H9 (cell line): ENCODE data around the gene ABHD14A. TPM values are rescaled to one million over a fixed set of nuclear protein-coding genes. Genes with fewer than 3 reads are reported as not detected.

ENCODE experiments used
- DNase-seq: peaks from one replicate; pipeline ENCODE4 v3.0.0-alpha.2; 2017
- H2AFZ ChIP-seq: one replicate; pipeline ENCODE4 v1.6.1; 2013; ENCODE audit warnings: mild to moderate bottlenecking, low read length, control low read depth, moderate library complexity
- H2AK5ac ChIP-seq: 2 replicates; pipeline ENCODE4 v1.6.1; 2013; ENCODE audit warnings: low read length, control low read depth, mixed read lengths; ENCODE audit not compliant: insufficient read length
- H2BK120ac ChIP-seq: one replicate; pipeline ENCODE4 v1.6.1; 2013; ENCODE audit warnings: low read depth, mild to moderate bottlenecking, low read length, control low read depth, inconsistent platforms; ENCODE audit not compliant: poor library complexity, severe bottlenecking
- H2BK12ac ChIP-seq: 2 replicates; pipeline ENCODE4 v1.6.1; 2013; ENCODE audit warnings: low read length, control low read depth, mixed read lengths, low read depth; ENCODE audit not compliant: insufficient read length
- H2BK15ac ChIP-seq: 2 replicates; pipeline ENCODE4 v1.6.1; 2013; ENCODE audit warnings: low read depth, low read length, control low read depth
- H2BK20ac ChIP-seq: one replicate; pipeline ENCODE4 v1.6.1; 2013; ENCODE audit warnings: low read depth, mild to moderate bottlenecking, low read length, control low read depth, inconsistent platforms; ENCODE audit not compliant: poor library complexity, severe bottlenecking
- H2BK5ac ChIP-seq: 2 replicates; pipeline ENCODE4 v1.6.1; 2013; ENCODE audit warnings: low read length, control low read depth, mixed read lengths; ENCODE audit not compliant: insufficient read length
- H3K14ac ChIP-seq: 2 replicates; pipeline ENCODE4 v1.6.1; 2013; ENCODE audit warnings: low read length, control low read depth; ENCODE audit not compliant: insufficient read depth
- H3K18ac ChIP-seq: 2 replicates; pipeline ENCODE4 v1.6.1; 2013; ENCODE audit warnings: low read depth, mild to moderate bottlenecking, mixed read lengths, low read length, control low read depth; ENCODE audit not compliant: insufficient read length
- H3K23ac ChIP-seq: 2 replicates; pipeline ENCODE4 v1.6.1; 2013; ENCODE audit warnings: low read length, control low read depth, mixed read lengths, low read depth; ENCODE audit not compliant: insufficient read length
- H3K23me2 ChIP-seq: 2 replicates; pipeline ENCODE4 v1.6.1; 2013; ENCODE audit warnings: low read depth, mild to moderate bottlenecking, mixed read lengths, low read length, control low read depth; ENCODE audit not compliant: insufficient read length, poor library complexity, severe bottlenecking
- H3K27ac ChIP-seq: 2 replicates; pipeline ENCODE4 v1.5.1; 2013; ENCODE audit warnings: low read length, control low read depth, mixed read lengths, low read depth; ENCODE audit not compliant: insufficient read length
- H3K27me3 ChIP-seq: 2 replicates; pipeline ENCODE4 v1.6.1; 2013; ENCODE audit warnings: low read length, control low read depth, inconsistent platforms; ENCODE audit not compliant: insufficient read depth
- H3K4ac ChIP-seq: 2 replicates; pipeline ENCODE4 v1.6.1; 2013; ENCODE audit warnings: low read depth, mild to moderate bottlenecking, control low read depth, inconsistent platforms, low read length, moderate library complexity
- H3K4me1 ChIP-seq: 2 replicates; pipeline ENCODE4 v1.6.1; 2013; ENCODE audit warnings: low read length, control low read depth, inconsistent platforms; ENCODE audit not compliant: insufficient read depth
- H3K4me2 ChIP-seq: 2 replicates; pipeline ENCODE4 v1.6.1; 2013; ENCODE audit warnings: low read length, control low read depth, mixed read lengths; ENCODE audit not compliant: insufficient read length, insufficient read depth
- H3K56ac ChIP-seq: 2 replicates; pipeline ENCODE4 v1.6.1; 2013; ENCODE audit warnings: low read depth, mild to moderate bottlenecking, mixed read lengths, low read length, control low read depth; ENCODE audit not compliant: insufficient read length
- H3K79me1 ChIP-seq: 2 replicates; pipeline ENCODE4 v1.6.1; 2013; ENCODE audit warnings: low read depth, mild to moderate bottlenecking, moderate library complexity, low read length, control low read depth, inconsistent platforms; ENCODE audit not compliant: insufficient read depth, poor library complexity, severe bottlenecking
- H3K79me2 ChIP-seq: 2 replicates; pipeline ENCODE4 v1.6.1; 2013; ENCODE audit warnings: low read length, control low read depth, inconsistent platforms; ENCODE audit not compliant: insufficient read depth
- H3K9ac ChIP-seq: 2 replicates; pipeline ENCODE4 v1.6.1; 2013; ENCODE audit warnings: low read length, control low read depth, mixed read lengths; ENCODE audit not compliant: insufficient read length; ENCODE audit errors: extremely low read depth
- H3K9me3 ChIP-seq: one replicate; pipeline ENCODE4 v1.6.1; 2013; ENCODE audit warnings: low read depth, low read length, inconsistent platforms; ENCODE audit not compliant: control insufficient read depth
- H3T11ph ChIP-seq: one replicate; pipeline ENCODE4 v1.6.1; 2013; ENCODE audit warnings: mild to moderate bottlenecking, low read length, control low read depth, inconsistent platforms
- H4K20me1 ChIP-seq: one replicate; pipeline ENCODE4 v1.6.1; 2013; ENCODE audit not compliant: control insufficient read depth, insufficient read length, insufficient read depth
- H4K5ac ChIP-seq: 2 replicates; pipeline ENCODE4 v1.6.1; 2013; ENCODE audit warnings: low read depth, mild to moderate bottlenecking, mixed read lengths, low read length, control low read depth; ENCODE audit not compliant: insufficient read length
- H4K8ac ChIP-seq: replicated peaks from 2 replicates; pipeline ENCODE4 v1.6.1; 2013; ENCODE audit warnings: low read length, control low read depth, mixed read lengths, low read depth; ENCODE audit not compliant: insufficient read length
- H4K91ac ChIP-seq: 2 replicates; pipeline ENCODE4 v1.6.1; 2013; ENCODE audit warnings: low read depth, mild to moderate bottlenecking, moderate library complexity, mixed read lengths, low read length, control low read depth; ENCODE audit not compliant: insufficient read length
- H3K27ac Mint-ChIP-seq, 3 experiments: 2 replicates in 2 of 3; 3 replicates in 1 of 3; pipeline ENCODE4 v1.8.0; 2020 to 2021; ENCODE audit warnings: mixed read lengths in 3 of 3, mild to moderate bottlenecking in 1 of 3, moderate library complexity in 1 of 3
- H3K27me3 Mint-ChIP-seq: 2 replicates; pipeline ENCODE4 v1.8.0; 2021; ENCODE audit warnings: low read depth, mild to moderate bottlenecking, moderate library complexity, mixed read lengths
- H3K36me3 Mint-ChIP-seq, 3 experiments: 2 replicates in 2 of 3; 3 replicates in 1 of 3; pipeline ENCODE4 v1.8.0; 2020 to 2021; ENCODE audit warnings: low read depth in 3 of 3, mixed read lengths in 3 of 3; ENCODE audit not compliant: insufficient read depth in 1 of 3
- H3K4me1 Mint-ChIP-seq, 2 experiments: 2 replicates each; pipeline ENCODE4 v1.8.0; 2020; ENCODE audit warnings: mixed read lengths in 2 of 2
- H3K4me3 Mint-ChIP-seq, 2 experiments: 2 replicates in 1 of 2; 3 replicates in 1 of 2; pipeline ENCODE4 v1.8.0; 2020 to 2021; ENCODE audit warnings: mild to moderate bottlenecking in 2 of 2, mixed read lengths in 2 of 2, moderate library complexity in 1 of 2
- H3K9me3 Mint-ChIP-seq, 2 experiments: 2 replicates in 1 of 2; 3 replicates in 1 of 2; pipeline ENCODE4 v1.8.0; 2020; ENCODE audit warnings: mild to moderate bottlenecking in 2 of 2, mixed read lengths in 2 of 2, moderate library complexity in 1 of 2
- CTCF ChIP-seq: fragments of 200-600 bp; sonication (generic); conservative IDR thresholded peaks from 3 replicates; pipeline ENCODE4 v1.8.0; 2021; ENCODE audit warnings: antibody characterized with exemption, mild to moderate bottlenecking
- WGBS: extraction: QIAGEN DNeasy Blood & Tissue Kit; methylation state at CpG from one replicate; pipeline ENCODE4 v1.1.7; 2013; ENCODE audit warnings: missing lambda C conversion rate, low lambda C conversion rate, mixed read lengths; ENCODE audit not compliant: insufficient read length; ENCODE audit errors: extremely low coverage; 5-methylcytosine and 5-hydroxymethylcytosine counted together
- total RNA-seq: library from RNA; stranded (reverse); gene quantifications from 2 replicates; pipeline ENCODE4 v1.2.1, GENCODE V29; 2021

The ABHD14A gene
- total RNA-seq, 1 experiment from 2014 or later, result 3.1 TPM

DNA sequence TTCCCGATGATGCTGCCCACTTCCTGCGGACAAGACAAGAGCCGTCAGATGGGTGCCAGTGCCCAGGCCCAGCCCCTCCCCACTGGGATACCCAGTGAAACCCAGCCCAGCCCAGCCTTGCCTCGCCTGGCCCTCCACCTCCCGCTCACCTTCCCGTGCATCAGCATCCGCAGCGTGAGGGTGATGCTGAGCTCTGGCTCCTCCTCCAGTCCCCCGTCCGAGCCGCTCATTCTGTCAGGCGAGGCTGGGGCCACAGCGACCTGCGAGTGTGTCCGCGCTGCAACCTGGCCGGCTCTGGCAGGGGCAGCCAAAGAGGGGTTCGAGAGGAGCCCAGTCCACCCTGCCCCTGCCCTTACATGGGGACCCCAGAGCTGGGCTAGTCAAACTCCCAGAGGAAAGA, 13.9 kb upstream of the ABHD14A start:
- WGBS, result no CpG with 5 or more reads among the region's 18 CpGs

More for the DNA sequence above, 13.9 kb upstream of the ABHD14A start:
- Histone ChIP-seq H2BK12ac (no peak overlapping the region), H3K23ac (no peak overlapping the region), H3T11ph (no peak overlapping the region), H2BK20ac (no peak overlapping the region), H3K4me2 (no peak overlapping the region), H3K18ac (no peak overlapping the region), H4K8ac (no peak overlapping the region), H4K91ac (no peak overlapping the region), H2AFZ (no peak overlapping the region), H3K56ac (no peak overlapping the region), H3K9me3 (no peaks in the 10 kb centered on the region), H4K5ac (no peak overlapping the region), H3K27ac (no peak overlapping the region), H3K14ac (no peak overlapping the region; the same call in 1 of the 2 replicates), H3K27me3 (no peaks in the 10 kb centered on the region), H3K4ac (no peak overlapping the region), H3K79me2 (no peaks in the 10 kb centered on the region), H3K9ac (no peak overlapping the region), H3K79me1 (no peaks in the 10 kb centered on the region), H2AK5ac (no peak overlapping the region), H2BK5ac (no peak overlapping the region), H3K23me2 (no peaks in the 10 kb centered on the region), H2BK120ac (no peak overlapping the region), H3K4me1 (no peaks in the 10 kb centered on the region; the same call in 1 of the 2 replicates), H2BK15ac (no peak overlapping the region), H4K20me1 (no peaks in the 10 kb centered on the region)
- DNase-seq, result no peak
- Mint-ChIP-seq H3K27me3 (peaks cover 65% of the 10 kb centered on the region), H3K4me3 (no peak overlapping the region), H3K36me3 (peaks cover 0 to 5% (median 0%) of the 10 kb centered on the region in 3 experiments; a peak in 2 of 7 replicates), H3K9me3 (no peaks in the 10 kb centered on the region), H3K4me1 (peaks cover 35 to 54% of the 10 kb centered on the region in 2 experiments), H3K27ac (no peak overlapping the region)
- no peak for TF ChIP-seq CTCF
